Measurements from ENCODE around the gene WBP11. TPM values are rescaled to one million over a fixed set of nuclear protein-coding genes. Genes with fewer than 3 reads are reported as not detected.

WBP11 gene
- total RNA-seq, 2 experiments from 2014 or later = 169 to 188 TPM

DNA sequence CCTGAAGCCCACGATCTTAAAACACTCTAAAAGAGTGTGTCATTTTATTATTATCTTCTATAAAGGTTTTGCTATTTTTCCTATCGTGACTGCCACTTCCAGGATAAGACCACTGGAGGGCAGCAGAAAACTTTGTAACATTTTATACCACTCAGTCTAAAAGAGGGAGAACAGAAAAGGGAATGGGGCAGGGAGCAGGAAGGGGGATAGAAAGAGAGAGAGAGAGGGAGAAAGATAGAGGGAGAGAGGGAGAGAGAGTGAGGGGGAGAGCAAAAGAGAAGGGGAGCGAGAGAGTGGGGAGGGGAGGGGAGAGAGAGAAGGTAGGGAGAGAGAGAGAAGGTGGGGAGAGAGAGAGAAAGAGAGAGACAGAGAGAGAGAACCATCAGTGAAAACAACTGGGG is 42.1 kb upstream of the WBP11 start:
- peak; percentile 68 for ATAC-seq (ENCODE audit: poor library complexity)
- Mint-ChIP-seq H3K4me1 (ENCODE audit: low read depth) (peaks cover 9% of the 10 kb centered on the region), H3K27ac (no peak overlapping the region), H3K4me3 (no peak overlapping the region), H3K27me3 (no peaks in the 10 kb centered on the region), H3K9me3 (no peaks in the 10 kb centered on the region), H3K36me3 (ENCODE audit: low read depth) (no peaks in the 10 kb centered on the region)
- no peaks in the 10 kb centered on the region for H3K36me3 ChIP-seq (ENCODE audit: insufficient read depth, low read length)
- H3K27ac ChIP-seq (ENCODE audit: low read depth in 1 of 2, low read length in 2 of 2) = no peak overlapping the region
- H3K9me3 ChIP-seq (ENCODE audit: control insufficient read depth in 1 of 2, insufficient read depth in 1 of 2, low read length in 2 of 2) = no peaks in the 10 kb centered on the region
- DNase-seq = peak in 12 of 14 experiments; percentile 8 to 74 (median 34)
- no peaks in the 10 kb centered on the region for H3K27me3 ChIP-seq (ENCODE audit: control insufficient read depth in 1 of 2, insufficient read depth in 2 of 2, low read length in 2 of 2)
- ChIA-PET CTCF (interaction anchor here (1.2 to 4.2 kb wide), 3 partner anchors 35 to 150 kb away, joined by 3 to 31 read pairs (median 3); no protein-coding TSS in a partner anchor), POLR2A (interaction anchor here (1.5 to 1.7 kb wide), 2 partner anchors 117 to 150 kb away, joined by 3 to 5 read pairs; partner anchors contain the start of gene ARHGDIB)
- intact Hi-C loops (cut with DNase I, micrococcal nuclease) = loop anchor here (1.0 to 5.0 kb wide), 8 partner anchors 42 to 423 kb away; partner anchors contain the start of genes RERG (in 2 of the 2) and MGP (in 1 of the 2)
- no peak overlapping the region for H3K4me3 ChIP-seq (ENCODE audit: low read length)
- TF ChIP-seq, protein P1, sequence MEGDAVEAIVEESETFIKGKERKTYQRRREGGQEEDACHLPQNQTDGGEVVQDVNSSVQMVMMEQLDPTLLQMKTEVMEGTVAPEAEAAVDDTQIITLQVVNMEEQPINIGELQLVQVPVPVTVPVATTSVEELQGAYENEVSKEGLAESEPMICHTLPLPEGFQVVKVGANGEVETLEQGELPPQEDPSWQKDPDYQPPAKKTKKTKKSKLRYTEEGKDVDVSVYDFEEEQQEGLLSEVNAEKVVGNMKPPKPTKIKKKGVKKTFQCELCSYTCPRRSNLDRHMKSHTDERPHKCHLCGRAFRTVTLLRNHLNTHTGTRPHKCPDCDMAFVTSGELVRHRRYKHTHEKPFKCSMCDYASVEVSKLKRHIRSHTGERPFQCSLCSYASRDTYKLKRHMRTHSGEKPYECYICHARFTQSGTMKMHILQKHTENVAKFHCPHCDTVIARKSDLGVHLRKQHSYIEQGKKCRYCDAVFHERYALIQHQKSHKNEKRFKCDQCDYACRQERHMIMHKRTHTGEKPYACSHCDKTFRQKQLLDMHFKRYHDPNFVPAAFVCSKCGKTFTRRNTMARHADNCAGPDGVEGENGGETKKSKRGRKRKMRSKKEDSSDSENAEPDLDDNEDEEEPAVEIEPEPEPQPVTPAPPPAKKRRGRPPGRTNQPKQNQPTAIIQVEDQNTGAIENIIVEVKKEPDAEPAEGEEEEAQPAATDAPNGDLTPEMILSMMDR (IDR thresholded peaks at IDR 0.05) = peak; percentile 79
- peaks cover 3% of the 10 kb centered on the region for H3K4me1 ChIP-seq (ENCODE audit: insufficient read depth, low read length)

DNA sequence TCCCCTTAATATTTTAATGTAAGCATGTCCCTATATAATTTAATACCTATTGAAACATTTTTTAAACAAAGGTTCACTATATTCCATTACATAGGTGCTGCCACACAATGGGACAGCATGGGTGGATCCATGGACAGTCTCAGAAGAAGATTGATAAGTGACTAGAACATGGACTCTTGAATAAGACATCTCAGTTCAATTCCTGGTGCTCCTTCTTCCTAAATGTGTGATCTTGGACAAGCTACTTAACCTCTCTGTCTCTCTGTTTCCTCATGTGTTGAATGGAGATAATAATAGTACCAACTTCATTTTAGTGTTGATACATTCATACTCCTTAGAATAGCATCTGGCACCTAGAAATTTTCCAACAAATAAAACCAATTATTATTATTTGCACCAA is 41.1 kb upstream of the WBP11 start:
- peaks cover 9% of the 10 kb centered on the region for H3K4me1 Mint-ChIP-seq (ENCODE audit: low read depth)
- intact Hi-C loops (cut with DNase I, micrococcal nuclease) = loop anchor here (2.0 kb wide), 3 partner anchors 122 to 424 kb away; partner anchors contain the start of gene RERG (in 2 of the 2)
- H3K4me3 Mint-ChIP-seq = no peak overlapping the region
- peaks cover 6% of the 10 kb centered on the region for H3K27me3 Mint-ChIP-seq
- H3K4me3 ChIP-seq (ENCODE audit: low read length) = no peak overlapping the region
- CTCF ChIA-PET = interaction anchor here (0.6 to 1.7 kb wide), 2 partner anchors 139 to 151 kb away, joined by 3 to 5 read pairs; no protein-coding TSS in a partner anchor
- H3K27me3 ChIP-seq (ENCODE audit: control insufficient read depth in 1 of 2, insufficient read depth in 2 of 2, low read length in 2 of 2) = no peaks in the 10 kb centered on the region
- H3K4me1 ChIP-seq (ENCODE audit: insufficient read depth, low read length) = peaks cover 3% of the 10 kb centered on the region
- no peaks in the 10 kb centered on the region for H3K9me3 ChIP-seq (ENCODE audit: control insufficient read depth in 1 of 2, insufficient read depth in 1 of 2, low read length in 2 of 2)
- H3K27ac ChIP-seq (ENCODE audit: low read depth in 1 of 2, low read length in 2 of 2) = no peak overlapping the region
- TF ChIP-seq, protein P1 (IDR thresholded peaks at IDR 0.05) = no peak
- H3K36me3 ChIP-seq (ENCODE audit: insufficient read depth, low read length) = no peaks in the 10 kb centered on the region
- no peaks in the 10 kb centered on the region for H3K9me3 Mint-ChIP-seq
- H3K27ac Mint-ChIP-seq = no peak overlapping the region
- H3K36me3 Mint-ChIP-seq (ENCODE audit: low read depth) = no peaks in the 10 kb centered on the region
- POLR2A ChIA-PET = interaction anchor here (1.4 kb wide), 1 partner anchor 151 kb away, joined by 6 read pairs; no protein-coding TSS in a partner anchor
- ATAC-seq (ENCODE audit: poor library complexity) (no peak), DNase-seq (no peak)

DNA sequence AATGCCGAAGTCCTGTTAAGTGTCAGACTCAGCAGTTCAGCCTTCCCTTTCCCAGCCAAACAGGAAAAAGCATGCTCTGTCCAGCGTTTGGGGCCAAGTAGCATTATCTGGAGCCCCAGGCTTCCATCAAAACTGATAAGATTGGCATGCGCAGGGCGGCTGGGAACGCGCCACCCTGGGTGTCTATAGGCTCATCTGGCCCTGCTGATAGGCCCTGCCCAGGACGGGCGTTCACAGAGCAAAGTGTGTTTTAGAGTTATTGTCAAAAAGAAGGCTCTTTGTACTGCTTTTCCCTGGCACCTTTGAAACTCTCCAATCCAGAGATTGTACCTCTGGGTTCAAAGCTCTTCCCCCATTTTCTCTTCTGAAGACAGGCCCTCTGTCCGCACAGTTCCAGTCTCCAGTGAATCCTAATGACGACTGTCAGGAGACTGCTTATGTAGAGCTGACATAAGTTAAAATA is 40.2 kb upstream of the WBP11 start, which contains the start of gene ART4:
ART4 (minus strand) TSS at position 102 of the 463 bp plus-strand sequence. CDS start 413 bp downstream, outside the sequence.
- Histone ChIP-seq H3K4me3 (ENCODE audit: low read length) (no peak within 1 kb of the TSS), H3K27me3 (ENCODE audit: control insufficient read depth in 1 of 2, insufficient read depth in 2 of 2, low read length in 2 of 2) (no peaks in the 10 kb centered on the region), H3K9me3 (ENCODE audit: control insufficient read depth in 1 of 2, insufficient read depth in 1 of 2, low read length in 2 of 2) (no peaks in the 10 kb centered on the region), H3K4me1 (ENCODE audit: insufficient read depth, low read length) (peaks cover 3% of the 10 kb centered on the region), H3K36me3 (ENCODE audit: insufficient read depth, low read length) (no peaks in the 10 kb centered on the region), H3K27ac (ENCODE audit: low read depth in 1 of 2, low read length in 2 of 2) (no peak within 1 kb of the TSS)
- peaks cover 9% of the 10 kb centered on the region for H3K4me1 Mint-ChIP-seq (ENCODE audit: low read depth)
- DNase-seq (no peak), ATAC-seq (ENCODE audit: poor library complexity) (no peak)
- ChIA-PET CTCF (interaction anchor here (1.7 kb wide), 1 partner anchor 152 kb away, joined by 5 read pairs; no protein-coding TSS in a partner anchor), POLR2A (interaction anchor here (1.4 kb wide), 1 partner anchor 152 kb away, joined by 6 read pairs; no protein-coding TSS in a partner anchor)
- intact Hi-C loops (cut with DNase I, micrococcal nuclease) = no loop called here
- TF ChIP-seq, protein P1 (IDR thresholded peaks at IDR 0.05) = no peak
- H3K9me3 Mint-ChIP-seq = no peaks in the 10 kb centered on the region
- H3K4me3 Mint-ChIP-seq = no peak within 1 kb of the TSS
- no peak within 1 kb of the TSS for H3K27ac Mint-ChIP-seq
- H3K36me3 Mint-ChIP-seq (ENCODE audit: low read depth) = no peaks in the 10 kb centered on the region
- H3K27me3 Mint-ChIP-seq = peaks cover 11% of the 10 kb centered on the region

Measured in CD4-positive, alpha-beta T cell (primary cell).